A673 (cell line): ENCODE results near the gene IDI2. TPM values are rescaled to one million over a fixed set of nuclear protein-coding genes. Genes with fewer than 3 reads are reported as not detected.

ENCODE experiments used
- BruUV-seq: library from RNA; stranded (reverse); fragments of 400-500 nt; replicated peaks from 2 replicates; lab custom pipeline; 2021; lab: Mats Ljungman, UMichigan
- CTCF ChIA-PET: fragments of 300-600 bp; sonication (Branson Sonifier 250); formaldehyde crosslinking; loops from one replicate; lab custom pipeline; 2022; ENCODE audit warnings: antibody characterized with exemption; lab: Charles Lee
- POLR2A ChIA-PET: fragments of 300-600 bp; sonication (Branson Sonifier 250); formaldehyde crosslinking; loops from one replicate; lab custom pipeline; 2022; ENCODE audit warnings: antibody characterized with exemption; ENCODE audit not compliant: low non-redundant PET; lab: Charles Lee
- DNase-seq: peaks from one replicate; pipeline ENCODE4 v3.0.0-alpha.2; 2015; ENCODE audit warnings: low spot score
- H3K27ac ChIP-seq: fragments of 200-600 bp; sonication (generic); 2 replicates; pipeline ENCODE4 v1.5.1; 2016; ENCODE audit warnings: mixed run types, low read depth, mild to moderate bottlenecking, mixed read lengths, antibody characterized with exemption, low read length; ENCODE audit not compliant: poor library complexity, severe bottlenecking
- H3K27me3 ChIP-seq: fragments of 200-600 bp; sonication (generic); replicated peaks from 2 replicates; pipeline ENCODE4 v1.6.1; 2017; ENCODE audit warnings: mixed run types, low read depth, mild to moderate bottlenecking, mixed read lengths, antibody characterized with exemption, low read length; ENCODE audit not compliant: insufficient read depth, poor library complexity
- H3K36me3 ChIP-seq: fragments of 200-600 bp; sonication (generic); 2 replicates; pipeline ENCODE4 v1.6.1; 2016; ENCODE audit warnings: mixed run types, mild to moderate bottlenecking, mixed read lengths, antibody characterized with exemption, low read length; ENCODE audit not compliant: insufficient read depth, poor library complexity, severe bottlenecking
- H3K4me1 ChIP-seq: fragments of 200-600 bp; sonication (generic); 2 replicates; pipeline ENCODE4 v1.6.1; 2017; ENCODE audit warnings: mixed run types, mild to moderate bottlenecking, mixed read lengths, antibody characterized with exemption, low read length; ENCODE audit not compliant: insufficient read depth, poor library complexity, severe bottlenecking
- H3K4me3 ChIP-seq: fragments of 200-600 bp; sonication (generic); 2 replicates; pipeline ENCODE4 v1.5.1; 2016; ENCODE audit warnings: low read depth, mixed run types, mild to moderate bottlenecking, mixed read lengths, low read length; ENCODE audit not compliant: poor library complexity, severe bottlenecking
- H3K9me3 ChIP-seq: fragments of 200-600 bp; sonication (generic); 2 replicates; pipeline ENCODE4 v1.6.1; 2016; ENCODE audit warnings: mixed run types, low read depth, mild to moderate bottlenecking, mixed read lengths, antibody characterized with exemption, low read length; ENCODE audit not compliant: poor library complexity, severe bottlenecking
- CTCF ChIP-seq: fragments of 300-800, 200-600 bp; sonication (generic); conservative IDR thresholded peaks from 2 replicates; pipeline ENCODE4 v1.5.1; 2017; ENCODE audit warnings: low read depth, mild to moderate bottlenecking, antibody characterized with exemption, low read length, moderate library complexity, mixed read lengths
- EZH2 ChIP-seq: fragments of 200-600 bp; sonication (generic); IDR thresholded peaks from 2 replicates; pipeline ENCODE4 v1.6.1; 2017; ENCODE audit warnings: borderline replicate concordance, low read depth, mild to moderate bottlenecking, mixed read lengths, antibody characterized with exemption, low read length; ENCODE audit not compliant: poor library complexity, severe bottlenecking
- intact Hi-C: fragments of 100-400 bp; cut with micrococcal nuclease; formaldehyde crosslinking; loops from one replicate; pipeline ENCODE4 v1.10.0; 2022; ENCODE audit not compliant: unreplicated experiment
- total RNA-seq: library from RNA; stranded (reverse); gene quantifications from 2 replicates; pipeline ENCODE4 v1.2.3, GENCODE V29; 2021

Gene IDI2
- total RNA-seq, 1 experiment from 2014 or later = not detected

GRCh38 chr10:997266-998022, 28.2 kb downstream of the IDI2 start:
- H3K36me3 ChIP-seq = peaks cover 99% of the 10 kb centered on the region
- H3K27ac ChIP-seq = no peak overlapping the region
- H3K9me3 ChIP-seq = peaks cover 12% of the 10 kb centered on the region
- no peaks in the 10 kb centered on the region for H3K27me3 ChIP-seq
- ChIA-PET POLR2A (no interaction called here), CTCF (no interaction called here)
- no peak for DNase-seq
- BruUV-seq = no TSS peak
- intact Hi-C loops = no loop called here
- H3K4me1 ChIP-seq = no peaks in the 10 kb centered on the region
- H3K4me3 ChIP-seq = no peak overlapping the region
- no peak for TF ChIP-seq CTCF
- TF ChIP-seq EZH2 = no peak

GRCh38 chr10:996031-996430, 29.6 kb downstream of the IDI2 start:
- DNase-seq = no peak
- no TSS peak for BruUV-seq
- Histone ChIP-seq H3K27ac (no peak overlapping the region), H3K4me3 (no peak overlapping the region), H3K36me3 (peaks cover 91% of the 10 kb centered on the region), H3K4me1 (no peaks in the 10 kb centered on the region), H3K9me3 (no peaks in the 10 kb centered on the region), H3K27me3 (no peaks in the 10 kb centered on the region)
- POLR2A ChIA-PET = no interaction called here
- no peak for TF ChIP-seq EZH2
- intact Hi-C loops = no loop called here
- CTCF ChIA-PET = no interaction called here

- ChIA-PET CTCF (no interaction called here), POLR2A (no interaction called here)
- DNase-seq = no peak
- BruUV-seq = no TSS peak
- no peak for TF ChIP-seq CTCF
- no peak for TF ChIP-seq EZH2
- Histone ChIP-seq H3K9me3 (no peaks in the 10 kb centered on the region), H3K27ac (no peak overlapping the region), H3K4me1 (no peaks in the 10 kb centered on the region), H3K36me3 (peaks cover 88% of the 10 kb centered on the region), H3K4me3 (no peak overlapping the region), H3K27me3 (no peaks in the 10 kb centered on the region)
- intact Hi-C loops = no loop called here
Observed at GRCh38 chr10:995559-995926, 30.1 kb downstream of the IDI2 start.
